ENCODE data around the gene MTHFSD.
"Not testable (repeated sequence)": the region's sequence is repeated elsewhere in the genome, so short reads cannot be mapped to it uniquely, and the experiment has no call there.

Gene MTHFSD

DNA sequence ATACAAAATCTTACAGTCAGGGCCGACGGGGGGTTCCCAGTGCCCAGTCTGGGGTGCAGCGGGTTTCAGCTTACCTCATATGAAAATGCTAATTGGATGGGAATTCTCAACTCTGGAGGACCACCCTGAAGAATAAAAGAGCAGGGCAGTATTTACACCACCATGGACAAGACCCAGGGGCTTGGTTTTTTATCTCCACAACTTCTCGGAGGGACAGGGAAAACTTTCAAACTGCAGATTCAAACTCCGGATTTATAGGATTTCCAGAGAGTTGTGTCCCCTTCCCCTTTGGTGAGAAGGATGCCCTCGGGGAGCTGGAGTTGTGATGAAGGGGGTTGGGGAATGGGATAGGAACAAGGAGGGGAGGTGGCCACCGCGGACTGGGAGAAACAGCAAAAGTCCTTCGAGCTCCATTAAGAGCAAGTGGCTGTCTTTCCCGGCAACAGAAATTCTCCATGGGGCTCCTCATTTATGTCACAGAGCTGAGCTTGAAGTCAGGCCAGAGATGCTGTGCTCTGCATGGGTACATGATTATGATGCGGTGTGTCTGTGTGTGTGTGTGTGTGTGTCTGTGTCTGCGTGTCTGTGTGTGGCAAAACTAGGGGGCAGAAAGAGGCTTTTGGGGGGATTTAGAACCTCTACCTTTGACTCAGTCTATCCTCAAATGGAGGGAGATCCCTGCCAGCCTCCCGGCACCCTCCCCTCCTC is 39.0 kb upstream of the MTHFSD start:
- H3K9me3 ChIP-seq (ENCODE audit: insufficient read depth, low read length, severe bottlenecking) = no peaks in the 10 kb centered on the region
- DNase-seq (no peak), ATAC-seq (ENCODE audit: insufficient read depth, low read depth) (no peak)
- H3K4me3 ChIP-seq (ENCODE audit: low read depth in 1 of 2, low read length in 2 of 2) = no peak overlapping the region
- TF ChIP-seq, protein P1, sequence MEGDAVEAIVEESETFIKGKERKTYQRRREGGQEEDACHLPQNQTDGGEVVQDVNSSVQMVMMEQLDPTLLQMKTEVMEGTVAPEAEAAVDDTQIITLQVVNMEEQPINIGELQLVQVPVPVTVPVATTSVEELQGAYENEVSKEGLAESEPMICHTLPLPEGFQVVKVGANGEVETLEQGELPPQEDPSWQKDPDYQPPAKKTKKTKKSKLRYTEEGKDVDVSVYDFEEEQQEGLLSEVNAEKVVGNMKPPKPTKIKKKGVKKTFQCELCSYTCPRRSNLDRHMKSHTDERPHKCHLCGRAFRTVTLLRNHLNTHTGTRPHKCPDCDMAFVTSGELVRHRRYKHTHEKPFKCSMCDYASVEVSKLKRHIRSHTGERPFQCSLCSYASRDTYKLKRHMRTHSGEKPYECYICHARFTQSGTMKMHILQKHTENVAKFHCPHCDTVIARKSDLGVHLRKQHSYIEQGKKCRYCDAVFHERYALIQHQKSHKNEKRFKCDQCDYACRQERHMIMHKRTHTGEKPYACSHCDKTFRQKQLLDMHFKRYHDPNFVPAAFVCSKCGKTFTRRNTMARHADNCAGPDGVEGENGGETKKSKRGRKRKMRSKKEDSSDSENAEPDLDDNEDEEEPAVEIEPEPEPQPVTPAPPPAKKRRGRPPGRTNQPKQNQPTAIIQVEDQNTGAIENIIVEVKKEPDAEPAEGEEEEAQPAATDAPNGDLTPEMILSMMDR (IDR thresholded peaks at IDR 0.05; ENCODE audit: borderline replicate concordance, extremely low read depth, low read length, poor library complexity, severe bottlenecking) = no peak
- no peak for TF ChIP-seq EZH2 (IDR thresholded peaks at IDR 0.05; ENCODE audit: borderline replicate concordance, low read depth, low read length, severe bottlenecking)
- H3K4me2 ChIP-seq (ENCODE audit: insufficient read depth, low read length) = no peak overlapping the region
- no peak overlapping the region for H3K9ac ChIP-seq (ENCODE audit: low read depth, low read length)
- H3K36me3 ChIP-seq (ENCODE audit: insufficient read depth, low read length) = no peaks in the 10 kb centered on the region
- no peaks in the 10 kb centered on the region for H3K79me2 ChIP-seq (ENCODE audit: insufficient read depth, low read length)
- peaks cover 28% of the 10 kb centered on the region for H3K27me3 ChIP-seq (ENCODE audit: insufficient read depth, low read length, poor library complexity)
- no peak overlapping the region for H2AFZ ChIP-seq (ENCODE audit: low read depth, low read length)
- H3K27ac ChIP-seq (ENCODE audit: low read length) = no peak overlapping the region
- H4K20me1 ChIP-seq (ENCODE audit: insufficient read depth, low read length) = no peaks in the 10 kb centered on the region
- H3K4me1 ChIP-seq (ENCODE audit: insufficient read depth, low read length) = no peaks in the 10 kb centered on the region

DNA sequence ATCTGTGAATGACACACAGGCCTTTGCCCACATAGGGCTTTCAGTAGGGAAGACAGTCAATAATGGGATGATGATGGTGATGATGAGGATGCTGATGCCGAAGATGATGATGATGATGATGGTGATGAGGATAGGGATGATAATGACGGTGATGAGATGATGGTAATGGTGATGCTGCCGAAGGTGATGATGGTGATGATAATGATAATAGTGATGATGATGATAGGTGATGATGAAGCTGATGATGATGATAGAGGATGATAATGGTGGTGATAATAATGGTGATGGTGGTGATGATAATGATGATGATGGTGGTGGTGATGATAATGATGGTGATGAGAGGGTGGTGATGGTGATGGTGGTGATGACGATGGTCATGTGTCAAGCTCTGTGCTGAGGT is 36.2 kb upstream of the MTHFSD start:
- Histone ChIP-seq H3K27me3 (ENCODE audit: insufficient read depth, low read length, poor library complexity) (peaks cover 20% of the 10 kb centered on the region), H3K79me2 (ENCODE audit: insufficient read depth, low read length) (no peaks in the 10 kb centered on the region), H4K20me1 (ENCODE audit: insufficient read depth, low read length) (no peaks in the 10 kb centered on the region), H3K27ac (ENCODE audit: low read length) (no peak overlapping the region), H2AFZ (ENCODE audit: low read depth, low read length) (no peak overlapping the region), H3K4me1 (ENCODE audit: insufficient read depth, low read length) (no peaks in the 10 kb centered on the region), H3K36me3 (ENCODE audit: insufficient read depth, low read length) (no peaks in the 10 kb centered on the region), H3K9me3 (ENCODE audit: insufficient read depth, low read length, severe bottlenecking) (no peaks in the 10 kb centered on the region), H3K9ac (ENCODE audit: low read depth, low read length) (no peak overlapping the region), H3K4me3 (ENCODE audit: low read depth in 1 of 2, low read length in 2 of 2) (no peak overlapping the region), H3K4me2 (ENCODE audit: insufficient read depth, low read length) (no peak overlapping the region)
- DNase-seq (no peak), ATAC-seq (ENCODE audit: insufficient read depth, low read depth) (no peak)
- TF ChIP-seq EZH2 (IDR thresholded peaks at IDR 0.05; ENCODE audit: borderline replicate concordance, low read depth, low read length, severe bottlenecking) = no peak
- TF ChIP-seq, protein P1 (IDR thresholded peaks at IDR 0.05; ENCODE audit: borderline replicate concordance, extremely low read depth, low read length, poor library complexity, severe bottlenecking) = no peak

DNA sequence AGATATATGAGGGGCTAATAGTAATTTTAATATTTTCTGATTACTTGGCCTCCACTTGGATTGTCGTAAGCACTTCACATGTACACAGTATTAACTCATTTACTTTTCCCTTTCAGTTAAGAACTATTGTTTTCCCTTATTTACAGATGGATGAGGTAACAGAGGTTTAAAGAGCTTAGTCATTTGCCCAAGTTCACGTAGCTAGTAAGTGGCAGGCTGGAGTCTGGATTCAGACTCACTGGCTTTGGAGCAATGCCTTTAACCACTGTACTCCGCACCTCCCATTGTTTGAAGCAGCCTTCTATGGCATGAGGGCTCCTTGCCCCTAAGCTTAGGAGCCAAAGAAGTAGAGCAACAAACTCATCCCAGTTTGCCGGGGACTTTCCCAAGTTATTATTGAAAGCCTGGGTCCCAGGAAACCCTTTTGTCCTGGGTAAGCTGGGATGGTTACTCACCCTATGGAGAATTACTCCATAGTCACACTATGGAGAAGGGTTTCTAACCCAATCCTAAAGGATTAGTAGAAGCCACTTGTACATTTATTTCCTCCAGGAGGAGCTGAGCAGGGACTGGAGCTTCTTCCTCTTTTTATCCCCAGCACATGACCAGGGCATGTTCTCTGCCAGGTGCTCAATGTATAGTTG is 35.6 kb upstream of the MTHFSD start:
- Histone ChIP-seq H4K20me1 (ENCODE audit: insufficient read depth, low read length) (no peaks in the 10 kb centered on the region), H3K4me3 (ENCODE audit: low read depth in 1 of 2, low read length in 2 of 2) (no peak overlapping the region), H3K4me1 (ENCODE audit: insufficient read depth, low read length) (no peaks in the 10 kb centered on the region), H3K9me3 (ENCODE audit: insufficient read depth, low read length, severe bottlenecking) (no peaks in the 10 kb centered on the region), H3K36me3 (ENCODE audit: insufficient read depth, low read length) (no peaks in the 10 kb centered on the region), H3K9ac (ENCODE audit: low read depth, low read length) (no peak overlapping the region), H3K27me3 (ENCODE audit: insufficient read depth, low read length, poor library complexity) (peaks cover 20% of the 10 kb centered on the region), H3K27ac (ENCODE audit: low read length) (no peak overlapping the region), H3K4me2 (ENCODE audit: insufficient read depth, low read length) (no peak overlapping the region), H3K79me2 (ENCODE audit: insufficient read depth, low read length) (no peaks in the 10 kb centered on the region), H2AFZ (ENCODE audit: low read depth, low read length) (no peak overlapping the region)
- no peak for ATAC-seq (ENCODE audit: insufficient read depth, low read depth)
- no peak for TF ChIP-seq EZH2 (IDR thresholded peaks at IDR 0.05; ENCODE audit: borderline replicate concordance, low read depth, low read length, severe bottlenecking)
- TF ChIP-seq, protein P1 (IDR thresholded peaks at IDR 0.05; ENCODE audit: borderline replicate concordance, extremely low read depth, low read length, poor library complexity, severe bottlenecking) = no peak
- no peak for DNase-seq

DNA sequence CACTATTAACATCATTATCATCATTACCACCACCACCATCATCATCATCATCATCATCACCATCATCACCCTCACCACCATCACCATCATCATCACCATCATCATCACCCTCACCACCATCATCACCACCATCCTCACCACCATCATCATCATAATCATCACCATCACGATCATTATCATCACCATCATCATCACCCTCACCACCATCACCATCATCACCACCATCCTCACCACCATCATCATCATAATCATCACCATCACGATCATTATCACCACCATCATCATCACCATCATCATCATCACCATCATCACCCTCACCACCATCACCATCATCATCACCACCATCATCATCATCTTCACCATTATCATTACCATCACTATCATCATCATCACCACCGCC is 32.9 kb upstream of the MTHFSD start:
- H3K4me2 ChIP-seq (ENCODE audit: insufficient read depth, low read length) = not testable (repeated sequence)

More for the DNA sequence above, 32.9 kb upstream of the MTHFSD start:
- H3K9me3 ChIP-seq (ENCODE audit: insufficient read depth, low read length, severe bottlenecking); H3K9ac ChIP-seq (ENCODE audit: low read depth, low read length); H2AFZ ChIP-seq (ENCODE audit: low read depth, low read length); ATAC-seq (ENCODE audit: insufficient read depth, low read depth); DNase-seq; H3K27ac ChIP-seq (ENCODE audit: low read length); H3K79me2 ChIP-seq (ENCODE audit: insufficient read depth, low read length); H3K36me3 ChIP-seq (ENCODE audit: insufficient read depth, low read length); H3K4me3 ChIP-seq (ENCODE audit: low read depth in 1 of 2, low read length in 2 of 2); H3K27me3 ChIP-seq (ENCODE audit: insufficient read depth, low read length, poor library complexity); H3K4me1 ChIP-seq (ENCODE audit: insufficient read depth, low read length); H4K20me1 ChIP-seq (ENCODE audit: insufficient read depth, low read length): not testable (repeated sequence)

All from DND-41 (cell line).